T-helper 2 cell treated with Interferon-gamma antibody and Interleukin-4, amounts not matched to agents 100 ng/mL and 5 ng/mL, for 36 hours (primary cell): Measurements from ENCODE around the gene SAA1. TPM values are rescaled to one million over a fixed set of nuclear protein-coding genes. Genes with fewer than 3 reads are reported as not detected.

Experiments
- intact Hi-C: fragments of 100-400 bp; cut with micrococcal nuclease; formaldehyde crosslinking; loops from one replicate; pipeline ENCODE4 v1.15.1; 2023
- total RNA-seq: library from RNA; stranded (reverse); gene quantifications from 2 replicates; pipeline ENCODE4 v1.2.3, GENCODE V29; 2022

Gene SAA1
- not detected in 2 replicates for total RNA-seq

- intact Hi-C loops, result no loop called here
These were observed at the start of gene SAA1 for GRCh38 chr11:18265949-18266348. TSS of gene SAA1 (plus strand) at chr11:18266264. CDS start at chr11:18266888, 624 bp downstream.

GRCh38 chr11:18221274-18221876 is 44.7 kb upstream of the SAA1 start:
- intact Hi-C loops, result no loop called here

GRCh38 chr11:18222814-18223421 is 43.1 kb upstream of the SAA1 start:
- intact Hi-C loops, result no loop called here

- intact Hi-C loops, result no loop called here
These were observed 42.3 kb upstream of the SAA1 start for GRCh38 chr11:18223591-18224387.

GRCh38 chr11:18225913-18226312 is 40.2 kb upstream of the SAA1 start:
- intact Hi-C loops, result no loop called here

- intact Hi-C loops, result no loop called here
These were observed 36.6 kb upstream of the SAA1 start for GRCh38 chr11:18229501-18229900.

GRCh38 chr11:18230859-18231258 is 35.2 kb upstream of the SAA1 start:
- intact Hi-C loops, result no loop called here

- intact Hi-C loops, result no loop called here
These were observed 32.2 kb upstream of the SAA1 start for GRCh38 chr11:18233912-18234311.

GRCh38 chr11:18235394-18236334 is 30.4 kb upstream of the SAA1 start:
- intact Hi-C loops, result no loop called here

- intact Hi-C loops, result no loop called here
These were observed 29.3 kb upstream of the SAA1 start, which contains the start of gene SAA4 for GRCh38 chr11:18236664-18237356. TSS of gene SAA4 (minus strand) at chr11:18236802. CDS start at chr11:18235926, 876 bp downstream.

- intact Hi-C loops, result loop anchor here (10.0 kb wide), 3 partner anchors 285 to 525 kb away; partner anchors contain the start of genes IGSF22 and TSG101
These were observed 26.4 kb upstream of the SAA1 start for GRCh38 chr11:18239655-18240054.

GRCh38 chr11:18243783-18244362 is 22.2 kb upstream of the SAA1 start:
- intact Hi-C loops, result loop anchor here (1.0 to 10.0 kb wide), 4 partner anchors 152 to 521 kb away; partner anchors contain the start of genes IGSF22 and TSG101

GRCh38 chr11:18245396-18245795 is 20.7 kb upstream of the SAA1 start:
- intact Hi-C loops, result loop anchor here (10.0 kb wide), 3 partner anchors 279 to 519 kb away; partner anchors contain the start of genes IGSF22 and TSG101

GRCh38 chr11:18246379-18247190 is 19.5 kb upstream of the SAA1 start:
- intact Hi-C loops, result loop anchor here (1.0 to 10.0 kb wide), 6 partner anchors 34 to 518 kb away; partner anchors contain the start of genes GTF2H1, HPS5, IGSF22 and SPTY2D1

GRCh38 chr11:18247191-18247581 is 18.9 kb upstream of the SAA1 start:
- intact Hi-C loops, result loop anchor here (2.0 to 10.0 kb wide), 4 partner anchors 34 to 518 kb away; partner anchors contain the start of genes IGSF22 and TSG101

- intact Hi-C loops, result loop anchor here (10.0 kb wide), 3 partner anchors 276 to 516 kb away; partner anchors contain the start of genes IGSF22 and TSG101
These were observed 17.5 kb upstream of the SAA1 start, which contains the start of gene SAA2 for GRCh38 chr11:18248561-18248960. TSS of gene SAA2 (minus strand) at chr11:18248668. CDS start at chr11:18248011, 657 bp downstream.

GRCh38 chr11:18253233-18253632 is 12.8 kb upstream of the SAA1 start:
- intact Hi-C loops, result no loop called here

GRCh38 chr11:18253778-18254338 is 12.2 kb upstream of the SAA1 start:
- intact Hi-C loops, result no loop called here
